ENCODE results near the gene RICTOR.
A peak's percentile ranks its signal among the peaks of the same experiment; 100 is the strongest.

Gene RICTOR

DNA sequence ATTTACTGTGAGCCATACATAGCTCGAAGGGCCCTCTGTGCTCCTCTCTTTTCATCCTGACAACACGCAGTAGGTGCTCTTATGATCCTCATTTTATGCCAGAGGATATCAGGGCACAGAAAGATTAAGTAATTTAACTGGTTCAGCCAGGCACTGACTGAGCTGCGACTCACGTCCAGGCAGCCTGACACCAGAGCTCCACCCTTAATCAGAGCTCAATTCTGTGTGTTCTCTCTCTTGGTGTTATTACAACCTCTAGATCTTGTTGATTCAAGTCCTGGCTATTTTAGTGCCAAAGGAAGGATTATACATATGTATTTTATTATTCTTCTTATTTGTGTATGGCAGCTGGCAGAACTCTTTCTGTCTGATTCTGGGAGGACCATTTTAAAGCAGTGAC lies 168.7 kb downstream of the RICTOR start:
- DNase-seq (ENCODE audit: low read depth), result peak; percentile 25
- no peak overlapping the region for H3K4me3 ChIP-seq (ENCODE audit: low read length)
- TF ChIP-seq, protein P1, sequence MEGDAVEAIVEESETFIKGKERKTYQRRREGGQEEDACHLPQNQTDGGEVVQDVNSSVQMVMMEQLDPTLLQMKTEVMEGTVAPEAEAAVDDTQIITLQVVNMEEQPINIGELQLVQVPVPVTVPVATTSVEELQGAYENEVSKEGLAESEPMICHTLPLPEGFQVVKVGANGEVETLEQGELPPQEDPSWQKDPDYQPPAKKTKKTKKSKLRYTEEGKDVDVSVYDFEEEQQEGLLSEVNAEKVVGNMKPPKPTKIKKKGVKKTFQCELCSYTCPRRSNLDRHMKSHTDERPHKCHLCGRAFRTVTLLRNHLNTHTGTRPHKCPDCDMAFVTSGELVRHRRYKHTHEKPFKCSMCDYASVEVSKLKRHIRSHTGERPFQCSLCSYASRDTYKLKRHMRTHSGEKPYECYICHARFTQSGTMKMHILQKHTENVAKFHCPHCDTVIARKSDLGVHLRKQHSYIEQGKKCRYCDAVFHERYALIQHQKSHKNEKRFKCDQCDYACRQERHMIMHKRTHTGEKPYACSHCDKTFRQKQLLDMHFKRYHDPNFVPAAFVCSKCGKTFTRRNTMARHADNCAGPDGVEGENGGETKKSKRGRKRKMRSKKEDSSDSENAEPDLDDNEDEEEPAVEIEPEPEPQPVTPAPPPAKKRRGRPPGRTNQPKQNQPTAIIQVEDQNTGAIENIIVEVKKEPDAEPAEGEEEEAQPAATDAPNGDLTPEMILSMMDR (conservative IDR thresholded peaks at IDR 0.05; ENCODE audit: low read depth, low read length), result no peak

DNA sequence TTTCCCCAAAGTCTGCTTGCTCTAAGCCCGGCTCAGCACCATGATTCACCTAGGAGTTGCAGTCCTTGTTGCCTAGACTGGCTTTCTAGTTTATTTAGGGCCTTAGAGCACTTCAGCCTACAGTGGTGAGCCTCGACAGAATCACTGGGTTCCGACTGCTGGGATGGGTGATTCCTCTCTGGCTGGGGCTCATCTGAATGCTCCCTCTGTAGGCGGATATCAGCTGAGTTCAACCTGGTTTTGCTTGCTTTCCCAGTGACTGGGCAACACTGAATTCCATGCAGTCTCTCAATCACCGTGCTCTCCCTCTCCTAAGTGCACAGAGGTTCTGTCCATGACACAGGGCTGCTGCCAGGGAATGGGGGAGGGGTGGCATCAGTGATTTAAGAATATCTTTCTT lies 174.3 kb downstream of the RICTOR start:
- TF ChIP-seq, protein P1 (conservative IDR thresholded peaks at IDR 0.05; ENCODE audit: low read depth, low read length), result no peak
- H3K4me3 ChIP-seq (ENCODE audit: low read length), result no peak overlapping the region
- DNase-seq (ENCODE audit: low read depth), result no peak

GRCh38 chr5:38896760-38897159 lies 177.4 kb downstream of the RICTOR start:
- no peak for DNase-seq (ENCODE audit: low read depth)
- TF ChIP-seq, protein P1 (conservative IDR thresholded peaks at IDR 0.05; ENCODE audit: low read depth, low read length), result no peak
- no peak overlapping the region for H3K4me3 ChIP-seq (ENCODE audit: low read length)

DNA sequence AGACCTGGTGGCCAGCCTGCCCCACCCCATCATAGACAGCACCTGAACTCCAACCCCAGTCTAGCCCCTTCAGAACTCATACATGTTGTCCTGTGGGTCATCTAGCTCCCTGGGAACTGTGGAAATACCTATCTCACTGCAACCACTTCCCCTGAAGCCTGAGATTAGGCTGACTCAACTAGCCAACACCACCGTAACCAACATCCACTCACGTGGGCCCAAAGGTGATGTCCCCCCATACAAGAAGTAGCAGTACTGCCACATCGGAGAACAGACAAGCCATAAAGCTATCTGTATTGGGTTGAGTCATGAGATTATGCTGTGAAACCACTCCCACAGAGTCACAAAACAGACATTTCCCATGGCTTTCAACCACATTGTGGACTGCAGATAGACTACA lies 181.8 kb downstream of the RICTOR start:
- TF ChIP-seq, protein P1 (conservative IDR thresholded peaks at IDR 0.05; ENCODE audit: low read depth, low read length), result no peak

GRCh38 chr5:38891563-38891962 lies 182.6 kb downstream of the RICTOR start:
- H3K4me3 ChIP-seq (ENCODE audit: low read length), result no peak overlapping the region
- TF ChIP-seq, protein P1 (conservative IDR thresholded peaks at IDR 0.05; ENCODE audit: low read depth, low read length), result no peak
- DNase-seq (ENCODE audit: low read depth), result no peak

More for the DNA sequence above, 181.8 kb downstream of the RICTOR start:
- DNase-seq (ENCODE audit: low read depth), result no peak
- no peak overlapping the region for H3K4me3 ChIP-seq (ENCODE audit: low read length)

GRCh38 chr5:38889424-38889823 lies 184.8 kb downstream of the RICTOR start:
- TF ChIP-seq, protein P1 (conservative IDR thresholded peaks at IDR 0.05; ENCODE audit: low read depth, low read length), result no peak
- no peak for DNase-seq (ENCODE audit: low read depth)
- H3K4me3 ChIP-seq (ENCODE audit: low read length), result no peak overlapping the region

DNA sequence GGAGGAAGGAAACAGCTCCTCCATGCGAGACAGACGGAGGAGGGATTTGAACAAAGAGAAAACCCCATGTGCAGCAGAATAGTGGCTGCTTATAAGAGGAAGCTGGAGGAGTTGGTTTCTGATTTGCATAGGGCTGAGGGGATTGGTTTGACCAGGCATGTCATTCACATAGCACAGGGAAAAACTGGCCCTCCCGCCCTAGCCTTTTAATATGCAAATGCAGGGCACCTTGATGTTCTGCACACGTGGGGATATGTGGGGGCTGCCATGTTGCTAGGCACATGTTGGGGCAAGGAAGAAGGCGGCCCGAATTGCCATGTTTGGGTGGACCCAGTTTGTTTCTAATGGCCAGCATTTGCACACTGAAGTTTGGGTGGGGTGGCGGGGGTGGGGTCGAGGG lies 186.2 kb downstream of the RICTOR start:
- no peak for DNase-seq (ENCODE audit: low read depth)
- TF ChIP-seq, protein P1 (conservative IDR thresholded peaks at IDR 0.05; ENCODE audit: low read depth, low read length), result no peak
- no peak overlapping the region for H3K4me3 ChIP-seq (ENCODE audit: low read length)
